Lung (tissue), 12 donors: ENCODE measurements around the gene KANK4. TPM values are rescaled to one million over a fixed set of nuclear protein-coding genes. Genes with fewer than 3 reads are reported as not detected.

ENCODE experiments used
- ATAC-seq: fragments of 200-7000 bp; cut with Tn5 transposase; one replicate; pipeline ENCODE4 v1.9.1; 2020; ENCODE audit warnings: moderate number of reproducible peaks; ENCODE audit not compliant: insufficient read depth, low FRiP score
- DNase-seq, 3 donors: peaks; one replicate each; pipeline ENCODE4 v3.0.0-alpha.2; 2013 to 2017
- H3K27ac ChIP-seq, 2 donors: one replicate each; pipeline ENCODE4 v1.5.1; 2013; ENCODE audit warnings: mild to moderate bottlenecking in 2 of 2, moderate library complexity in 2 of 2, control low read depth in 1 of 2, inconsistent platforms in 1 of 2, low read depth in 1 of 2, low read length in 1 of 2
- H3K27me3 ChIP-seq, 3 donors: one replicate each; pipeline ENCODE4 v1.5.1; 2013; ENCODE audit warnings: low read length in 2 of 3; ENCODE audit not compliant: control insufficient read depth in 3 of 3, insufficient read depth in 3 of 3
- H3K36me3 ChIP-seq, 4 donors: one replicate each; pipeline ENCODE4 v1.5.1; 2013; ENCODE audit warnings: low read length in 4 of 4, mild to moderate bottlenecking in 1 of 4, moderate library complexity in 1 of 4; ENCODE audit not compliant: control insufficient read depth in 4 of 4, insufficient read depth in 4 of 4
- H3K4me1 ChIP-seq, 5 donors: one replicate each; pipeline ENCODE4 v1.5.1; 2013; ENCODE audit warnings: low read length in 5 of 5, mild to moderate bottlenecking in 2 of 5, moderate library complexity in 1 of 5; ENCODE audit not compliant: control insufficient read depth in 5 of 5, insufficient read depth in 5 of 5
- H3K4me3 ChIP-seq: one replicate; pipeline ENCODE4 v1.5.1; 2013; ENCODE audit warnings: mild to moderate bottlenecking, control low read depth, moderate library complexity
- H3K9ac ChIP-seq, 2 donors: one replicate each; pipeline ENCODE4 v1.5.1; 2013; ENCODE audit warnings: low read length in 2 of 2, control low read depth in 1 of 2; ENCODE audit not compliant: insufficient read depth in 1 of 2
- H3K9me3 ChIP-seq, 4 donors: one replicate each; pipeline ENCODE4 v1.5.1; 2013; ENCODE audit warnings: low read length in 3 of 4, mild to moderate bottlenecking in 1 of 4, moderate library complexity in 1 of 4; ENCODE audit not compliant: control insufficient read depth in 4 of 4, insufficient read depth in 3 of 4
- CTCF ChIP-seq: IDR thresholded peaks from 2 replicates; pipeline ENCODE4 v1.5.1; 2012; ENCODE audit warnings: mild to moderate bottlenecking; ENCODE audit errors: control extremely low read depth, extremely low read depth
- WGBS, 2 donors: extraction: QIAGEN DNeasy Blood & Tissue Kit; methylation state at CpG; one replicate each; pipeline ENCODE4 v1.1.7; 2013; 5-methylcytosine and 5-hydroxymethylcytosine counted together
- polyA plus RNA-seq, 2 donors: library from polyadenylated mRNA; stranded (reverse); fragments of 200-250 nt; gene quantifications; one replicate each; pipeline ENCODE4 v1.2.1, GENCODE V29; 2013
- total RNA-seq, 2 donors: library from RNA; depleted of rRNA in 1 of 2; stranded (reverse); fragments of >200 nt in 1 of 2; gene quantifications; one replicate each; pipeline ENCODE4 v1.2.1, GENCODE V29; 2014 to 2021
- donor health status: control.
- donor health status: control.
- donor health status: Bipolar disorder and iron deficiency.
- donor health status: healthy.
- donor health status: DM: yes; HTN: yes; CAD: no.

Gene KANK4
- total and polyA plus RNA-seq, 4 donors: 0.10 to 11.4 (median 0.99) TPM

- TF ChIP-seq CTCF: no peak
Observed at GRCh38 chr1:62280150-62280549, 39.1 kb downstream of the KANK4 start.

GRCh38 chr1:62276791-62277190 is 42.4 kb downstream of the KANK4 start:
- Histone ChIP-seq H3K36me3 (peaks cover 0 to 11% (median 4%) of the 10 kb centered on the region in 4 donors), H3K4me1 (peaks cover 0 to 16% (median 4%) of the 10 kb centered on the region in 5 donors), H3K27ac (no peak overlapping the region)

More at GRCh38 chr1:62280150-62280549, 39.1 kb downstream of the KANK4 start:
- Histone ChIP-seq H3K27ac (no peak overlapping the region), H3K36me3 (peaks cover 0 to 7% (median 4%) of the 10 kb centered on the region in 4 donors), H3K9ac (no peak overlapping the region), H3K27me3 (no peaks in the 10 kb centered on the region), H3K4me3 (no peak overlapping the region), H3K9me3 (peaks cover 0 to 8% (median 0%) of the 10 kb centered on the region in 4 donors), H3K4me1 (peaks cover 0 to 17% (median 6%) of the 10 kb centered on the region in 5 donors)
- DNase-seq (no peak), ATAC-seq (no peak)
- 86 to 89% methylated on average over 4 of the region's 4 CpGs for WGBS, 2 donors

GRCh38 chr1:62274496-62275485 is 44.4 kb downstream of the KANK4 start:
- Histone ChIP-seq H3K4me1 (peaks cover 0 to 21% (median 5%) of the 10 kb centered on the region in 5 donors), H3K36me3 (peaks cover 0 to 3% (median 0%) of the 10 kb centered on the region in 4 donors), H3K9ac (no peak overlapping the region), H3K4me3 (no peak overlapping the region), H3K9me3 (peaks cover 0 to 5% (median 0%) of the 10 kb centered on the region in 4 donors), H3K27me3 (no peaks in the 10 kb centered on the region), H3K27ac (no peak overlapping the region)
- no peak for TF ChIP-seq CTCF
- 89 to 92% methylated on average over 14 of the region's 14 CpGs for WGBS, 2 donors
- ATAC-seq: no peak
- DNase-seq: no peak

More at GRCh38 chr1:62276791-62277190, 42.4 kb downstream of the KANK4 start:
- Histone ChIP-seq H3K9me3 (peaks cover 0 to 8% (median 0%) of the 10 kb centered on the region in 4 donors), H3K9ac (no peak overlapping the region), H3K27me3 (no peaks in the 10 kb centered on the region), H3K4me3 (no peak overlapping the region)
- DNase-seq (no peak), ATAC-seq (no peak)
- TF ChIP-seq CTCF: no peak
